Erythroblast (primary cell): ENCODE measurements around the gene DDN.

ENCODE experiments used
- DNase-seq, 2 experiments: peaks; one replicate each; lab custom pipeline; 2025; lab: John Stamatoyannopoulos, UW
- GATA1 ChIP-seq: IDR thresholded peaks from 2 replicates; pipeline ENCODE4 v1.6.1; 2011; ENCODE audit warnings: low read depth, mild to moderate bottlenecking, control low read depth, low read length, moderate library complexity
- POLR2A ChIP-seq: IDR thresholded peaks from 2 replicates; pipeline ENCODE4 v1.6.1; 2011; ENCODE audit warnings: mild to moderate bottlenecking, low read length

Gene DDN

DNA sequence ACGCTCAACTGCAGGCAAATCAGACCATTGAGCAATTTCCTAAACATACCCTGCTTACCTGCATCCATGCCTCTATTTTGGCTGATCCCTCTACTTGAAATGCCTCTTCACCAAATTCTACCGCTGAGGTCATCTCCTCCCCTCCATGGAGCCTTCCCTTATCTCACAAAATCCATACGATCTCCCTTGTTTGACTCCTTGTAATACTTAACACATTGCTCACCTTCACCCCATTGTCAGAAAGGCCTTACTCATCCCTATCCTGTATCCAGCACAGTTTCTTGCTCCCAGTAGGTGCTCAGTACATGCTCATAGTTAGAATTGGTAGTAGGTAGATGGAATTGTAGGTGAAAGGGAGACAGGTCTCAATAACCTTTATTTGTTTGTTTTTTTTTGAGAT lies 5.4 kb downstream of the DDN start:
- DNase-seq = no peak
- no peak for TF ChIP-seq GATA1
- TF ChIP-seq POLR2A = no peak

GRCh38 chr12:48991247-48992050 lies 7.7 kb downstream of the DDN start:
- TF ChIP-seq POLR2A = no peak
- no peak for TF ChIP-seq GATA1
- no peak for DNase-seq

GRCh38 chr12:48990552-48990951 lies 8.6 kb downstream of the DDN start:
- DNase-seq = no peak

DNA sequence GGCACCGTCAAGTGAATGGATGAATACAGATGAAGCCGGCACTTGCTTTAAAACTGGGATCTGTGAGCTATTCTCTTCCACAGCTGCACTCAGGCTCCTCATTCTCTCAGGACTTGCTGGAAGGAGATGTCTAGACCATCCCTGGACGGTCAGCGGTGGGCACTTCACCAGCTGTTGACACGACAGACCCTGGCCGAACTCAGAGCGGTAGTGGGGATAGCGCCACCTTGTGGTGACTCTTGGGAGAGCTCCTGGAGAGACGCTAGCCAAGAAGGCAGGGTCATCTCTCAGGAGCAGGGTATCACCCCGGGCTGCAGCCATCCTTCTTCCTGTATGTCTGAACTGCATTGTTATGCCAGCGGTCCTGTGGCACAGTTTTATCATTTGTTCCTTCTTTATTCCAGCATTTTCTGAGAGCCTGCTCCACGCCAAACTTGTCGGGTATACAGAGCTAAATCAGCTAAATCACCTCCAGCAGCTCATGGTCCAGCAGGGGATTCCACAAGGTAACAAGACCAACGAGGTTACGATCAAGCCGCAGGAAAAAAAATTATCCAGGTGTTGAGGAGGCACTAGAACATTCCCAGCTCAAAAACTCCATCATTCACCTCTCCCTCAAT lies 11.0 kb downstream of the DDN start:
- TF ChIP-seq GATA1 = no peak
- no peak for TF ChIP-seq POLR2A
- DNase-seq = peak; percentile 63 to 81

More at GRCh38 chr12:48990552-48990951, 8.6 kb downstream of the DDN start:
- TF ChIP-seq POLR2A (no peak), GATA1 (no peak)

GRCh38 chr12:48986720-48987291 lies 12.4 kb downstream of the DDN start:
- DNase-seq = no peak

DNA sequence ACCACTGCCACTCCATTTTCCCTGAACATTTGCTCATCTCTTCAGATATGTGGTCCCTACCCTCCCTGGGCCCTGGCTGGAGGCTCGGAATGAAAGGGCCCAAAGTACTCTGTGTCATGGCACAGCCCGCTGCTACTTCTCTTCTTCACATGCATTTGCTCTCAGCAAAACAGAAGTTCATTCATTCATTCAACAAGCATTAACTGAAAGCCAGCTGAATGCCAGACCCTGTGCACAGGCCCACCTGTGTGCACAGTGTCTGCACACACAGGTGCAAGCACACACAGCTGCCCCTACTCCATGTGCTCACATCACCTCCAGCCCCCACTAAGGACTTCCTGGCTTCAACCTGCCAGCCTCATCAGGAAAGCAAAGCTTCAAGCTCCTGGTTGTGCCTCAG lies 13.3 kb downstream of the DDN start:
- no peak for DNase-seq
- no peak for TF ChIP-seq GATA1
- no peak for TF ChIP-seq POLR2A

More at GRCh38 chr12:48986720-48987291, 12.4 kb downstream of the DDN start:
- no peak for TF ChIP-seq GATA1
- no peak for TF ChIP-seq POLR2A

GRCh38 chr12:48985475-48985897 lies 13.7 kb downstream of the DDN start:
- no peak for TF ChIP-seq POLR2A
- TF ChIP-seq GATA1 = no peak
- no peak for DNase-seq

- TF ChIP-seq GATA1 (no peak), POLR2A (no peak)
- no peak for DNase-seq
These were observed 16.6 kb downstream of the DDN start for GRCh38 chr12:48982397-48983080.

DNA sequence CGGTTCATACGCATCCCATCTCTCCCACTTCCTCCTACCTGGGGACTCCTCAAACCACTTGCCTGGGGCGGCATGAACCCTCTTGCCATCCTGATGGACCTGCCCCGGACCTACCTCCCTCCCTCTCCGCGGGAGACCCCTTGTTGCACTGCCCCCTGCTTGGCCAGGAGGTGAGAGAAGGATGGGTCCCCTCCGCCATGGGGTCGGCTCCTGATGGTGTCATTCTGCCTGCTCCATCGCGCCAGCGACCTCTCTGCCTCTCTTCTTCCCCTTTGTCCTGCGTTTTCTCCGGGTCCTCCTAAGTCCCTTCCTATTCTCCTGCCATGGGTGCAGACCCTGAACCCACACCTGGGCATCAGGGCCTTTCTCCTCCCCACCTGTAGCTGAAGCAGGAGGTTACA lies 17.4 kb downstream of the DDN start:
- DNase-seq = no peak
- no peak for TF ChIP-seq POLR2A
- no peak for TF ChIP-seq GATA1

- TF ChIP-seq POLR2A (no peak), GATA1 (no peak)
- peak; percentile 24 to 34 for DNase-seq
These were observed 18.0 kb downstream of the DDN start for GRCh38 chr12:48980953-48981756.

- peak; percentile 23 to 34 for DNase-seq
These were observed 18.7 kb downstream of the DDN start for GRCh38 chr12:48980389-48980952.

GRCh38 chr12:48979602-48980388 lies 19.4 kb downstream of the DDN start:
- DNase-seq = no peak
- TF ChIP-seq POLR2A (no peak), GATA1 (no peak)

More at GRCh38 chr12:48980389-48980952, 18.7 kb downstream of the DDN start:
- no peak for TF ChIP-seq POLR2A
- no peak for TF ChIP-seq GATA1
